HG02938 (cell line): ENCODE data around the gene GADD45GIP1.

Experiments
- ATAC-seq: cut with Tn5 transposase; IDR thresholded peaks from one replicate; pipeline ENCODE4 v1.9.1; 2021; ENCODE audit warnings: mild to moderate bottlenecking, moderate library complexity; ENCODE audit not compliant: unreplicated experiment

The GADD45GIP1 gene

GRCh38 chr19:12956446-12957388, at the start of gene GADD45GIP1:
Gene GADD45GIP1, minus strand, starts transcription at chr19:12957223. Its CDS starts 11 bp downstream, at chr19:12957212.
- peak; percentile 68 for ATAC-seq

GRCh38 chr19:13005861-13006370, 48.9 kb upstream of the GADD45GIP1 start:
- ATAC-seq, result no peak

GRCh38 chr19:13005253-13005652, 48.2 kb upstream of the GADD45GIP1 start:
- ATAC-seq, result no peak

- no peak for ATAC-seq
These were observed 47.2 kb upstream of the GADD45GIP1 start for GRCh38 chr19:13004273-13004672.

GRCh38 chr19:13003081-13003480, 46.1 kb upstream of the GADD45GIP1 start:
- no peak for ATAC-seq

- ATAC-seq, result no peak
These were observed 45.3 kb upstream of the GADD45GIP1 start for GRCh38 chr19:13002166-13002898.

GRCh38 chr19:13001502-13002165, 44.6 kb upstream of the GADD45GIP1 start:
- ATAC-seq, result no peak

- ATAC-seq, result no peak
These were observed 44.1 kb upstream of the GADD45GIP1 start for GRCh38 chr19:13001166-13001501.

- no peak for ATAC-seq
These were observed 41.2 kb upstream of the GADD45GIP1 start for GRCh38 chr19:12997967-12998940.

GRCh38 chr19:12997179-12997966, 40.4 kb upstream of the GADD45GIP1 start:
- no peak for ATAC-seq

- no peak for ATAC-seq
These were observed 39.5 kb upstream of the GADD45GIP1 start for GRCh38 chr19:12996406-12997094.

GRCh38 chr19:12995596-12996405, 38.8 kb upstream of the GADD45GIP1 start:
- no peak for ATAC-seq

- no peak for ATAC-seq
These were observed 37.9 kb upstream of the GADD45GIP1 start, which contains the start of gene NFIX for GRCh38 chr19:12994701-12995595. Gene NFIX, plus strand, starts transcription at chr19:12995475. Its CDS starts 363 bp downstream, at chr19:12995838.

- no peak for ATAC-seq
These were observed 36.5 kb upstream of the GADD45GIP1 start for GRCh38 chr19:12993562-12993961.

- ATAC-seq, result no peak
These were observed 35.7 kb upstream of the GADD45GIP1 start for GRCh38 chr19:12992729-12993128.

- ATAC-seq, result no peak
These were observed 34.3 kb upstream of the GADD45GIP1 start for GRCh38 chr19:12991296-12991695.

- no peak for ATAC-seq
These were observed 33.8 kb upstream of the GADD45GIP1 start for GRCh38 chr19:12990853-12991252.
